Type B pancreatic cell (in vitro differentiated cells): ENCODE measurements around the gene RIN3. TPM values are rescaled to one million over a fixed set of nuclear protein-coding genes. Genes with fewer than 3 reads are reported as not detected.
A peak's percentile ranks its signal among the peaks of the same experiment; 100 is the strongest.

Experiments used
- DNase-seq: peaks from one replicate; pipeline ENCODE4 v3.0.0; 2021; ENCODE audit warnings: mixed read lengths; ENCODE audit not compliant: unreplicated experiment; ENCODE audit errors: extremely low spot score
- H3K27ac Mint-ChIP-seq: 2 replicates; pipeline ENCODE4 v1.8.0; 2021; ENCODE audit warnings: mild to moderate bottlenecking, mixed read lengths
- H3K27me3 Mint-ChIP-seq: 2 replicates; pipeline ENCODE4 v1.8.0; 2021; ENCODE audit warnings: mixed read lengths
- H3K36me3 Mint-ChIP-seq: 2 replicates; pipeline ENCODE4 v1.8.0; 2021; ENCODE audit warnings: mixed read lengths
- H3K4me1 Mint-ChIP-seq: one replicate; pipeline ENCODE4 v1.8.0; 2021; ENCODE audit warnings: mixed read lengths; ENCODE audit not compliant: unreplicated experiment
- H3K4me3 Mint-ChIP-seq: 2 replicates; pipeline ENCODE4 v1.8.0; 2021; ENCODE audit warnings: mild to moderate bottlenecking, mixed read lengths
- H3K9me3 Mint-ChIP-seq: 2 replicates; pipeline ENCODE4 v1.8.0; 2021; ENCODE audit warnings: mixed read lengths
- CTCF ChIP-seq: fragments of 200-600 bp; sonication (generic); conservative IDR thresholded peaks from 2 replicates; pipeline ENCODE4 v1.5.0; 2021; ENCODE audit warnings: antibody characterized with exemption, mild to moderate bottlenecking
- total RNA-seq: library from RNA; stranded (reverse); gene quantifications from 2 replicates; pipeline ENCODE4 v1.2.1, GENCODE V29; 2021; ENCODE audit warnings: low replicate concordance

The RIN3 gene
- total RNA-seq, 1 donor from 2014 or later, result 12.9 TPM

GRCh38 chr14:92627707-92628215 lies 114.2 kb downstream of the RIN3 start:
- H3K27me3 Mint-ChIP-seq, result no peaks in the 10 kb centered on the region
- peaks cover 4% of the 10 kb centered on the region for H3K4me1 Mint-ChIP-seq
- no peak for TF ChIP-seq CTCF
- peaks cover 21% of the 10 kb centered on the region for H3K36me3 Mint-ChIP-seq
- no peak overlapping the region for H3K4me3 Mint-ChIP-seq
- H3K27ac Mint-ChIP-seq, result no peak overlapping the region
- no peak for DNase-seq
- peaks cover 15% of the 10 kb centered on the region for H3K9me3 Mint-ChIP-seq

GRCh38 chr14:92628636-92629035 lies 115.1 kb downstream of the RIN3 start:
- H3K27ac Mint-ChIP-seq, result no peak overlapping the region
- H3K27me3 Mint-ChIP-seq, result no peaks in the 10 kb centered on the region
- H3K36me3 Mint-ChIP-seq, result peaks cover 21% of the 10 kb centered on the region
- H3K4me1 Mint-ChIP-seq, result peaks cover 8% of the 10 kb centered on the region
- no peak for TF ChIP-seq CTCF
- H3K9me3 Mint-ChIP-seq, result peaks cover 15% of the 10 kb centered on the region
- no peak for DNase-seq
- no peak overlapping the region for H3K4me3 Mint-ChIP-seq

GRCh38 chr14:92630367-92630766 lies 116.8 kb downstream of the RIN3 start:
- H3K27me3 Mint-ChIP-seq, result no peaks in the 10 kb centered on the region
- H3K4me3 Mint-ChIP-seq, result no peak overlapping the region
- H3K36me3 Mint-ChIP-seq, result peaks cover 13% of the 10 kb centered on the region
- peaks cover 4% of the 10 kb centered on the region for H3K9me3 Mint-ChIP-seq
- no peak for TF ChIP-seq CTCF
- H3K27ac Mint-ChIP-seq, result no peak overlapping the region
- H3K4me1 Mint-ChIP-seq, result peaks cover 8% of the 10 kb centered on the region
- no peak for DNase-seq

GRCh38 chr14:92631098-92631497 lies 117.5 kb downstream of the RIN3 start:
- Mint-ChIP-seq H3K27me3 (peaks cover 2% of the 10 kb centered on the region), H3K36me3 (peaks cover 13% of the 10 kb centered on the region), H3K27ac (no peak overlapping the region), H3K4me1 (peaks cover 8% of the 10 kb centered on the region), H3K4me3 (no peak overlapping the region), H3K9me3 (peaks cover 4% of the 10 kb centered on the region)
- DNase-seq, result no peak
- no peak for TF ChIP-seq CTCF

GRCh38 chr14:92632546-92633273 lies 119.1 kb downstream of the RIN3 start:
- no peak overlapping the region for H3K4me3 Mint-ChIP-seq
- no peak for DNase-seq
- H3K36me3 Mint-ChIP-seq, result peaks cover 7% of the 10 kb centered on the region
- peaks cover 2% of the 10 kb centered on the region for H3K27me3 Mint-ChIP-seq
- no peaks in the 10 kb centered on the region for H3K9me3 Mint-ChIP-seq
- TF ChIP-seq CTCF, result no peak
- peaks cover 8% of the 10 kb centered on the region for H3K4me1 Mint-ChIP-seq
- peak overlapping the region; percentile 15 for H3K27ac Mint-ChIP-seq
